Measurements from ENCODE around the gene RAB3IL1.

RAB3IL1 gene

GRCh38 chr11:61899146-61899841, 18.1 kb downstream of the RAB3IL1 start:
- Histone ChIP-seq H3K4me3 (ENCODE audit: insufficient read depth, low read length, poor library complexity, severe bottlenecking) (no peak overlapping the region), H3K9ac (ENCODE audit: low read length) (no peak overlapping the region), H3K9me2 (replicated peaks; ENCODE audit: insufficient read depth, low read length) (no peaks in the 10 kb centered on the region), H3K79me2 (ENCODE audit: insufficient read depth, low read length) (no peaks in the 10 kb centered on the region), H3K36me3 (ENCODE audit: low read length) (no peaks in the 10 kb centered on the region), H3K9me3 (ENCODE audit: insufficient read depth, low read length) (no peaks in the 10 kb centered on the region), H3K27me3 (ENCODE audit: low read length) (no peaks in the 10 kb centered on the region), H3K4me2 (ENCODE audit: low read depth, low read length, poor library complexity, severe bottlenecking) (no peak overlapping the region), H4K20me1 (ENCODE audit: low read depth, low read length) (no peaks in the 10 kb centered on the region), H2AFZ (ENCODE audit: low read depth, low read length, severe bottlenecking) (no peak overlapping the region), H3F3A (ENCODE audit: insufficient read depth) (no peaks in the 10 kb centered on the region), H3K27ac (ENCODE audit: low read depth, low read length) (no peak overlapping the region)
- peak; percentile 99 for TF ChIP-seq CTCF (IDR thresholded peaks at IDR 0.05; ENCODE audit: insufficient read depth, low read length, poor library complexity, severe bottlenecking)
- no peak for TF ChIP-seq EZH2phosphoT487 (conservative IDR thresholded peaks at IDR 0.05; ENCODE audit: low read length)

GRCh38 chr11:61898247-61898582, 19.2 kb downstream of the RAB3IL1 start:
- Histone ChIP-seq H3K27me3 (ENCODE audit: low read length) (no peaks in the 10 kb centered on the region), H3K4me2 (ENCODE audit: low read depth, low read length, poor library complexity, severe bottlenecking) (no peak overlapping the region), H3K9me3 (ENCODE audit: insufficient read depth, low read length) (no peaks in the 10 kb centered on the region), H2AFZ (ENCODE audit: low read depth, low read length, severe bottlenecking) (no peak overlapping the region), H3K36me3 (ENCODE audit: low read length) (no peaks in the 10 kb centered on the region), H3K79me2 (ENCODE audit: insufficient read depth, low read length) (no peaks in the 10 kb centered on the region), H3K27ac (ENCODE audit: low read depth, low read length) (no peak overlapping the region), H3K9me2 (replicated peaks; ENCODE audit: insufficient read depth, low read length) (no peaks in the 10 kb centered on the region), H3F3A (ENCODE audit: insufficient read depth) (no peaks in the 10 kb centered on the region), H3K9ac (ENCODE audit: low read length) (no peak overlapping the region), H3K4me3 (ENCODE audit: insufficient read depth, low read length, poor library complexity, severe bottlenecking) (no peak overlapping the region), H4K20me1 (ENCODE audit: low read depth, low read length) (no peaks in the 10 kb centered on the region)
- TF ChIP-seq CTCF (IDR thresholded peaks at IDR 0.05; ENCODE audit: insufficient read depth, low read length, poor library complexity, severe bottlenecking) (no peak), EZH2phosphoT487 (conservative IDR thresholded peaks at IDR 0.05; ENCODE audit: low read length) (no peak)

GRCh38 chr11:61897387-61898246, 19.7 kb downstream of the RAB3IL1 start:
- Histone ChIP-seq H4K20me1 (ENCODE audit: low read depth, low read length) (no peaks in the 10 kb centered on the region), H3F3A (ENCODE audit: insufficient read depth) (no peaks in the 10 kb centered on the region), H3K36me3 (ENCODE audit: low read length) (no peaks in the 10 kb centered on the region), H3K27ac (ENCODE audit: low read depth, low read length) (no peak overlapping the region), H3K9ac (ENCODE audit: low read length) (no peak overlapping the region), H3K4me2 (ENCODE audit: low read depth, low read length, poor library complexity, severe bottlenecking) (no peak overlapping the region), H3K27me3 (ENCODE audit: low read length) (no peaks in the 10 kb centered on the region), H3K79me2 (ENCODE audit: insufficient read depth, low read length) (no peaks in the 10 kb centered on the region), H2AFZ (ENCODE audit: low read depth, low read length, severe bottlenecking) (no peak overlapping the region), H3K4me3 (ENCODE audit: insufficient read depth, low read length, poor library complexity, severe bottlenecking) (no peak overlapping the region), H3K9me2 (replicated peaks; ENCODE audit: insufficient read depth, low read length) (no peaks in the 10 kb centered on the region), H3K9me3 (ENCODE audit: insufficient read depth, low read length) (no peaks in the 10 kb centered on the region)
- TF ChIP-seq CTCF (IDR thresholded peaks at IDR 0.05; ENCODE audit: insufficient read depth, low read length, poor library complexity, severe bottlenecking) = peak; percentile 76
- TF ChIP-seq EZH2phosphoT487 (conservative IDR thresholded peaks at IDR 0.05; ENCODE audit: low read length) = no peak

All from SU-DHL-6 (cell line).